Hematopoietic multipotent progenitor cell treated with erythropoietin and hydrocortisone succinate and interleukin-3 and kit ligand, for 6 days (in vitro differentiated cells): ENCODE measurements around the gene PHACTR2.
"Not testable (repeated sequence)": the region's sequence is repeated elsewhere in the genome, so short reads cannot be mapped to it uniquely, and the experiment has no call there.

Source experiments
- DNase-seq: peaks from one replicate; pipeline ENCODE4 v3.0.0-alpha.2; 2015

Gene PHACTR2

DNA sequence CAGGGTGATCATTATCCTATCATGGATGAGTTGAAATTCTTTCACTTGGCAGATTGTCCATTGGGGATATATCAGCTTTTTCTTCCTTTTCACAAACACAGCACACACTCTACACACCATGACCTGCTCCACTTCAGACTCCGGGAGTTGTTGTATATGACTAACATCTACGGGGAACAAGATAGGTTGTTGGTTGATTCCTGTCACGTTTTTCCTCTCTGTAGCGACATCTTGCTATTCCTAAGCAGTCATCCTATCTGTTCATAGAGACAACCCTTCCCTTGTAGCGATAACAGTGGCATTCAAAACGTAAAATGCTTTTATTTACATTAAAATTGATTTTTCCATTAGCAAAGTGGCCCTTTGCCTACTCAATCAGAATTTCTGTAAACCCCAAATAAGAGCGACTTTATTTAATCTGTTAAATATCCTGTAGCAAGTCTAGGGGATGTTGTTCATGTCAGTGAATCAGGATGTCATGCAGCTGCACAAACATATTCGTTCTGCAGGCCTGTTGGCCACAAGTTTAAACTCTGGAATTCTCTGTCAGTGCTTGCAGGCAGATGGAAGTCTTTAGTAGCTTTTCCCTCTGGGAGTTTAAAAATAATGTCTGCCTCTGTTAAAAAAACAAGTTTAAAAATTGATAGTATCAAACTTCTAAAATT is 23.1 kb downstream of the PHACTR2 start:
- no peak for DNase-seq

DNA sequence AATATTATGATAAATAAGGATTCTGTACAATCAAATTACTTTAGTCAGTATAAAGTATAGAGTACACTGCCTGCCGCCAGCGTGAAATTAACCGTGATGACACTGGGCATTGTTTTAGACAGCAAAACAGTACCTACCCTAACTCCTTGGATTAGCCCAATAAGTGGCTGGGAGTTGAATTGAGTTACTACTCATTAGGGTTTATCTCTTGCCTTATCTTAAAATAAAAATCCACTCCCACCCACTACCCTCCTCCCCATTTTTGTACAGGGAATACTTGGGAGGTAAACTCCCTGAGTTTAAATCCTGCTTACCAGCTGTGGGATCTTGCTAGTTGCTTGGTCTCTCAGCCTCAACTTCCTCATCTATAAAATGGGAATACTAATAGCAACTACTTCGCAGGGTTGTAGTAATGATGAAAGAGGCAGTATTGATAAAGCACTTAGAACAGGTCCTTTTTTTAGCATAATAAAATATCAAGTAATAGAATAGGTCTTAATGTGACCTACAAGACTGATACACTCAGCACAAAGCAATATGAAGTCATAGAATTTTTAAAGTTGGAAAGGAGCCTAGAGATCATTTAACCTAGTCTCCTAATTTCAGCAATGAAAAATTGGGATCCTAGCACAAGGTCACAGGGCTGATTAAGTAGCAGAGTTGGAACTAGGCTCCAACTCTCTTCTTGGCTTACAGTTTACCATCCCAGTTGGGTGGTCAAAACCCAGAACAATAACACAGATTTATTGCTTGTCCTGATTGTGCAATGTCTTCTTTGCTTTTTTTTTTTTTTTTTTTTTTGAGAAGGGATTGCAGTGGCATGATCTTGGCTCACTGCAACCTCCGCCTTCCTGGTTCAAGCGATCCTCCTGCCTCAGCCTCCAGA is 23.8 kb downstream of the PHACTR2 start:
- no peak for DNase-seq

DNA sequence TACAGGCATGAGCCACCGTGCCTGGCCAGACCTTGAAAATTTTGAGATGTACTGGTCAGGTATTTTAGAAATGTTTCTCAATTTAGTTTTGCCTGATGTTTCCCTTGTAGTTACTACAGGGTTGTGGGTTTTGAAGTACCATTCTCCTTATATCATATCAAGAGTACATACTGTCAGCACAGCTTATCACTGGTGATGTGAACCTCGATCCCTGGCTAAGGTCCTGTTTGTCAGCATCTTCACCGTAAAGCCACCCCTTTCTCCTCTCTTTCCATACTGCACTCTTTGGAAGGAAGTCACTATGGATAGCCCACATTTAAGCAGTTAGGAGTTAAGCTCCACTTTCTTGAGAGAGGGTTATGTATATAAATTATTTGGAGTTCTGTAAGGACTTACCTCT is 27.8 kb downstream of the PHACTR2 start:
- DNase-seq = no peak

DNA sequence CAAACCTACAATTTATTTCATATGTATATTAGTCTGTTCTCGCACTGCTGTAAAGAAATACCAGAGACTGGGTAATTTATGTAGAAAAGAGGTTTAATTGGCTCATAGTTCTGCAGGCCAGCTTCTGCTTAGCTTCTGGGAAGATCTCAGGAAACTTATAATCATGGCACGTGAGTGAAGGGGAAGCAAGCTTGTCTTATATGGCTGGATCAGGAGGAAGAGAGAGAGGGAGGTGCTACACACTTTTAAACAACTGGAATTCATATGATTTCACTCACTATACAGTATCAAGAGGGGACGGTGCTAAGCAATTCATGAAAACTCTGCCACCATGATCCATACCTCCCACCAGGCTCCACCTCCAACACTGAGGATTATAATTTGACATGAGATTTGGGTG is 29.9 kb downstream of the PHACTR2 start:
- no peak for DNase-seq

DNA sequence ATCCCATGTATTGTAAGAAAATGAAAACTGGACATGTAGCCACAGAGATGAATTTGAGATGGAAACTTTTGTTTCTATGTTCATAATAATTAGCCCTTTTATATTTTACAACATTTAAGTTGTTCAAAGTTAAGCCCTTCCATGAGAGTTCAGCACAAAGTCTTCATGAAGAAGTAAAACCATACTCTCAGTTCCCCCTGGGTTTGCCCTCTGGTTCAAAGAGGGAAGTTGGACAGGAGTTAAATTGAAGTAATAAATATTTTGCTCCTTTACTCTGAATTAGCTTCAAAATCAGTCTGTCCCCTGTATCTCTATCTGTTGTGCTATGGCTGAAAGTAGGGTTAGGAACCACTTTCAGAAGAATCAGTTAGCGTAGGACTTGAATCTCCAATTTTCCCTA is 31.1 kb downstream of the PHACTR2 start:
- DNase-seq = no peak

DNA sequence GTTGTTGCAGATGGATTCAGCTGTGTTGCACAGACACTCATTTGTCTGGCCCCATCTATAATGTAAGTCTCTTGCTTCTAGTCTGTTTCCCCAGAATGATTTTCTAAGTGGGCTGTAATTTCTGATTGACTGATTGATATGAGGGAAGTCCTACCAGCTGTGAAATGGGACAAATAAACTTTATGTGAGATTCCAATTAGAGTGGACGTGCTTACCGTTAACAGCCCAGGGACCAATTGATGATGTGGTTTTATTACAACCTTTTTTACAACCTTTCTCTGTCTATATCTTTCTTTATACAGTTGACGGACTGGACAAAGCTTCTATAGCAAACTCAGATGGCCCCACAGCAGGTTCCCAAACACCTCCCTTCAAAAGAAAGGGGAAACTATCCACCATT is 33.9 kb downstream of the PHACTR2 start:
- no peak for DNase-seq

DNA sequence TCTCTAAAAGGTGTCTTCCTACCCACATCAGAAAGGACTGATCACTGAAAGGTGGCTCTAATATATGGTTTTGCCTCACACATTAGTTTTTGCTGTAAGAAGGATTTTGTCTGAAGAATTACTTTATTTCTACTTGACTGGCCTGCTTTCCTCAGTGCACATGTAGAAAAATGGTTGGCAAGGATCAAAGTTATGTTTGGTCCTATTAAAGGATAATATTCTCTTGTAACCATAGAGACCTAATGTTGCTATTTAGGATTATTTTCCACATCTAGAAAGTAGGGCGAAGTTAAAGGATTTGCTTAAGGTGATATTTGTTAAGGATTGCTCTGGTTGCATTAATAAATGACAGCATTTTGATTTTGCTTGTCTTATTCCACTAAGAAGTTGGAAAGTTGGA is 40.7 kb downstream of the PHACTR2 start:
- no peak for DNase-seq

DNA sequence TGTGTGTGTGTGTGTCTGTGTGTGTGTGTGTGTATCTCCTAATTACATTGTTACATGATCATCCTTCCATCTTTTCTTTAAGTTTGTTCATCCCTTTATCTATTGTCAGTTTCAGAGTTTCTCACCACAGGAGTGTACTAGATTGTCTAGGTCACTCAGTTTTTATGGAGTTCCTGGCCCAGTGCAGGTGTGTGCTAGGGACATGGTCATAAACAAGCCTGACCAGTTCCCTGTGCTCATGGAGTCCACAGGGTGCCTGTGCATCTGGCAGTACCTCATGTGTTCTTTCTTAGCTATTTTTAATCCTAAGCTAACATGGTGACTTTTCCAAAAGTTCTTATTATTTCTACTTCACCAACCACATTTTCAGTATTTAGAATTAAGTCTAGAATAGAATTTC is 43.9 kb downstream of the PHACTR2 start:
- no peak for DNase-seq

DNA sequence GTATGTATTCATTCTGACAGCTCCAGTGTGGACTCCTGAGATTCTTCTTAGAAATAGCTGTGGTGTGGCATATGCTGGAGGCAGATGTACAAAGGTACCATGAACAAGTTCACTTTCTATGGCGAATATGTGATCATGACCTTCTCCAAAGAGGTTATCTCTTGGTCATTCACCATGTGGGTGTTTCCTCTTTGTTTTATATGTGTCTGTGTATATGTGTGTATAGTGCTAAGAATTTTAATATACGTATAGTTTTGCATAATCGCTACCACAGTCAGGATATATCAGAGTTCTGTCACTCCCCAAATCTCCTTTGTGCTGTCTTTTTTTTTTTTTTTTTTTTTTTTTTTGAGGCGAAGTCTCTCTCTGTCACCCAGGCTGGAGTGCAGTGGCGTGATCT is 47.1 kb downstream of the PHACTR2 start:
- no peak for DNase-seq

DNA sequence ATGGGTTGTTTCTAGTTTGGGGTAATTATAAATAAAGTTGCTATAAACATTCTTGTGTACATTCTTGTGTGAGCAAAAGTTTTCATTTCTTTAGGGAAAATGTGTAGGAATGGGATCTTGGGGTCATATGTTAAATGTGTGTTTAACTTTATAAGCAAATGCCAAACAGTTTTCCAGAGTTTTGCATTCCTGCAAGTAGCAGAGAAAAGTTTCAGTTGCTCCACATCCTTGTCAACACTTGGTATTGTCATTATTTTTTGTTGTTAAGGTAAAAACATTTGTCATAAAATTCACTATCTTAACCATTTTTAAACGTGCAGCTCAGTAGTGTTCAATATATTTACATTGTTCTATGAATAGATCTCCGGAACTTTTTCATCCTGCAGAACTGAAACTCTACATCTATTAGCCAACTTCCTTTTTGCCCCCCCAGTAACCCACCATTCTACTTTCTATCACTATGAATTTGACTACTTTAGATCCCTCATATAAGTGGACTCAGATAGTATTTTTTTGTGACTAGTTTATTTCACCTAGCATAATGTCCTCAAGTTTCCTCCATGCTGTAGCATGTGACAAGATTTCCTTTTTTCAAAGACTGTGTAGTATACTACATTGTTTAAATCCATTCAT is 48.4 kb downstream of the PHACTR2 start:
- no peak for DNase-seq

DNA sequence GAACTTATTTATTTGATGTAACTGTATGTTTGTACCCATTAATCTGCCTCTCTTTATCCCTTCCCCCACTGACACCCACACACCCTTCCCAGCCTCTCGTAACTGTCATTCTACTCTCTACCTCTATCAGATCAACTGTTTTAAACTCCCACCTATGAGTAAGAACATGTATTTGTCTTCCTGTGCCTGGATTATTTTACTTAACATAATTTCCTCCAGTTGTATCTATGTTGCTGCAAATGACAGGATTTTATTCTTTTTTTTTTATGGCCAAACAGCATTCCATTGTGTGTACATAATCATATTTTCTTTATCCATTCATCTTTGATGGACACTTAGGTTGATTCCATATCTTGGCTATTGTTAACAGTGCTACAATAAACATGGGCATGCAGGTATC is 49.3 kb downstream of the PHACTR2 start:
- DNase-seq = peak; percentile 19

DNA sequence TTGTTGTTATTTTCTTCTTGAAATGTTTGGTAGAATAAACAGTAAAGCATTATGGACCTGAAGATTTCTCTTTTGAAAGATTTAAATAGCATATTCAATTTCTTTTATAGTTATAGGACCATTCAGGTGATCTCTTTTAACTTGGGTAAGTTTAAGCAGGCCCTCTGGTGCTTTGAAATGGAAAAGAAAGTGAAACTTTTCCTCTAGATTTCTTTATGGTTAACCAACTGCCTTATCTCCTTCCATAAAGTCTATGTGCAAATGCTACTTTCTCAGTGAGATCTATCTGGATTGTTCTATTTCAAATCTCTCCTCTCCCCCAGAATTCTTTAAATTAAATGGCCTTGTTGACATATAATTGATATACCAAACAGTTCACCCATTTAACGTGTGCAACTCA is 54.0 kb downstream of the PHACTR2 start:
- peak; percentile 40 for DNase-seq

DNA sequence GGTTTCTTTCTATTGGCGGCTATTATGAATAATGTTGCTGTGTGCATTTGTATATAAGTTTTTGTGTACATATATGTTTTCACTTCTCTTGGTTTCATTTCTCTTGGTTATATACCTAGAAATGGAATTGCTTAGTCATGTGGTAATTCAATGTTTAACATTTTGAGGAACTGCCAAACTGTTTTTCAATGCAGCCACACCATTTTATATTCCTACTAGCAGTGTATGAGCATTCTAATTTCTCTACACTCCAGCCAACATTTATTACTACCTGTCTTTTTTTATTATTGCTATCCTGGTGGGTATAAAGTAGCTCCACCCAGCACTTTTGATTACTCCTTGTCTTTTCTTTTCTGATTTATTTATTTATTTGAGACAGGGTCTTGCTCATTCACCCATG is 54.8 kb downstream of the PHACTR2 start:
- DNase-seq = peak; percentile 43

DNA sequence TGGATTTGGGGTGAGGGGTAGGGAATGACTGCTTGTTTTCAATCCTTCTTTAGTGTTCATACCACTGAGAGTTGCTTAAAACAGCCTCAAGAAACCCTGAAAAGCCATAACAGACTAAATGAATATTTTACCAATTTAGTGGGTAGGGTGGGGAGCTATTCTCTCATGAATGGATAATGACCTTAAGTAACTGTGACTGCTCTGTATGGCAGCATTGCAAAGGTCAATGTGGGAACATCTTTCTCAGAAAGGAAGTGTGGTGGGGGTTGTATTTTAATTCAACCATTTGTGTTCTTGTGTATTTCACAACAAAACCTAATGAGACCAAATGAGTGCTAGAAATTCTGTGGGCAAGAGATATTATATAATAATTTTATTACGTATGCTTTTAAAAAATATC is 55.7 kb downstream of the PHACTR2 start:
- peak; percentile 16 for DNase-seq

DNA sequence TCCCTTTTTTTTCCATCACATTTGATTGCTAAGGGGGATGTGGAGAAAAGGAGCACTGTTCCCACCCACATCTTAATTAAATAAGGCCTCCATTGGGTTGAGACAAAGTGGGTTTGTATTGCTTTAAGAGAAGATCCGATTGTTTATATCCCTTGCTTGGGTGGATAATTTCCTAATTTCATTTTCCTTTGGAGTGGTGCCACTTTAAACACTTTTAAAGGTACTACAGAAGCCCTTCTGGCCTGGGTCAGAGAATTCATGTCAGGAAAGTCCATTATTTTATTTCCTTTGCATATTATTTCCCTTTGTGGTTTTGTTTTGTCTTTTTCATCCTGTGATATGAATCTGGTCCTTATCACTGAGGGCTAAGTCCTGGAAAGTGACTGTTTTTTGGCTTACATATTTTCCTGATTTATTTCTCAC is 56.9 kb downstream of the PHACTR2 start:
- no peak for DNase-seq

DNA sequence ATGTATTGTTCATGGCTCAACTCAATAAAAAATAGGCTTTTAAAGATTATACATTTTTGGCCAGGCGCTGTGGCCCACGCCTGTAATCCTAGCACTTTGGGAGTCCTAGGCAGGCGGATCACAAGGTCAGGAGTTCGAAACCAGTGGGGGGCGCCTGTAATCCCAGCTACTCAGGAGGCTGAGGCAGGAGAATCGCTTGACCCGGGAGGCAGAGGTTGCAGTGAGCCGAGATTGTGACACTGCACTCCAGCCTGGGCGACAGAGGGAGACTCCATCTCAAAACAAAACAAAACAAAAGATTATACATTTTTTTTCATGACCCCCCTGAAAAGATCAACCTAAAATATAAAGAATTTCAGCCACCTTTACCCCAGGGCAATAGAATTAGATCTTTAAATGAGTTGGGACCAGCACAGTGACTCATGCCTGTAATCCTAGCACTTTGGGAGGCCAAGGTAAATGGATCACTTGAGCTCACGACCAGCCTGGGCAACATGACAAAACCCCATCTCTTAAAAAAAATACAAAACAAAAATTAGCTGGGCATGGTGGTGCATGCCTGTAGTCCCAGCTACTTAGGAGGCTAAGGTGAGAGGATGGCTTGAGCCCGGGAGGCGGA is 60.4 kb downstream of the PHACTR2 start:
- not testable (repeated sequence) for DNase-seq

DNA sequence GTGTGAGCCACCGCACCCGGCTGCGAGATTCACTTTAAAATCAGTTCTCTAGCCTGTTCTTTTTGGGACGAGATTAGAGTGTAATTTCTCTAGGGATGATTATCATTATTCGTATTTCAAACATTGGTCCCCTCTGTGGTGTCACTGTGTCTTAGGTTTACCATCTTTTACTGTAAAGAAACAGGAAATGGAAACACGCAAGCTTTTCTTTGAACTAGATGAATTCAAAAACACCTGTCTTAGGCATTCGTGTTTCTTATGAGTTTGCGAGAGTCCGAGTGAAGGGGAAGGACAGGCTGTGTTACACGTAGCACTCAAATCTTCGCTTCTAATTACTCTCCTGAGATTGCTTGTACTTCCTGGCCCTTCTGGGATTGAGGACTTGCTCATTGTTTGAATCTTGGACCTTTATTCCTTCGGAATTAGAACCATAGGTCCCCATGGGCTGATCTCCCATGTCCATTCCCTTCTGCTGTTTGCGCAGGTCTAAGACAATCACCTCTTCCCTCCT is 61.6 kb downstream of the PHACTR2 start:
- no peak for DNase-seq

DNA sequence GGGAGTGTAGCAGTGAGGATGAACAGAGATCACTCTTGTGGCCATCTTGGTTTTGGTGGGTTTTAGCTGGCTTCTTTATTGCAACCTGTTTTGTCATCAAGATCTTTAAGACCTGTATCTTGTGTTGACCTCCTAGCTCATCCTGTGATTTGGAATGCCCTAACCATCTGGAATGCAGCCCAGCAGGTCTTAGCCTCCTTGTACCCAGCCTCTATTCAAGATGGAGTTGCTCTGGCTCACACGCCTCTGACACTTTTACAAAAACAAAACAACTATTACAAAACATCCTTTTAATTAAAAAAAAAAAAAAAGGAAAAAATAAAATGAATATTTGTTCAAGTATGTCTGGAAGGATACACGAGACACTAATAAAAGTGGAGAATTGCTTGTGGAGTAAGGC is 62.4 kb downstream of the PHACTR2 start:
- DNase-seq = no peak

DNA sequence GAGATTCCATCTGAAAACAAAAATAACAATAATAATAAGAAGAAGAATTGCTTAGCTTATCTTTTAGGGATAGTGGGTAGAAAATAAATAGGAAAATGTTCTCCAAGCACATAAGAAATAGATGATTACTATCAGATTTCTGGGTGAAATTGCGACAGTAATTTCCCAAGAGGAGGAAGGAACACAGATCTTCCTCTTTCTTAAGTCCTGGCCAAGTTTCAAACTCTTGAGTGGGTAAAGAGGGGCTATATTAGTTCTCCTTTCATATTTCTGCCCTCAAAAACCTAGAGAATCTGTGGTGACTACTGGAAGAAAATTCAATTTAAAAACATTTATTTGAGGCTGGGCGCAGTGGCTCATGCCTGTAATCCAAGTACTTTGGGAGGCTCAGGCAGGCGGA is 63.7 kb downstream of the PHACTR2 start:
- DNase-seq = peak; percentile 65

DNA sequence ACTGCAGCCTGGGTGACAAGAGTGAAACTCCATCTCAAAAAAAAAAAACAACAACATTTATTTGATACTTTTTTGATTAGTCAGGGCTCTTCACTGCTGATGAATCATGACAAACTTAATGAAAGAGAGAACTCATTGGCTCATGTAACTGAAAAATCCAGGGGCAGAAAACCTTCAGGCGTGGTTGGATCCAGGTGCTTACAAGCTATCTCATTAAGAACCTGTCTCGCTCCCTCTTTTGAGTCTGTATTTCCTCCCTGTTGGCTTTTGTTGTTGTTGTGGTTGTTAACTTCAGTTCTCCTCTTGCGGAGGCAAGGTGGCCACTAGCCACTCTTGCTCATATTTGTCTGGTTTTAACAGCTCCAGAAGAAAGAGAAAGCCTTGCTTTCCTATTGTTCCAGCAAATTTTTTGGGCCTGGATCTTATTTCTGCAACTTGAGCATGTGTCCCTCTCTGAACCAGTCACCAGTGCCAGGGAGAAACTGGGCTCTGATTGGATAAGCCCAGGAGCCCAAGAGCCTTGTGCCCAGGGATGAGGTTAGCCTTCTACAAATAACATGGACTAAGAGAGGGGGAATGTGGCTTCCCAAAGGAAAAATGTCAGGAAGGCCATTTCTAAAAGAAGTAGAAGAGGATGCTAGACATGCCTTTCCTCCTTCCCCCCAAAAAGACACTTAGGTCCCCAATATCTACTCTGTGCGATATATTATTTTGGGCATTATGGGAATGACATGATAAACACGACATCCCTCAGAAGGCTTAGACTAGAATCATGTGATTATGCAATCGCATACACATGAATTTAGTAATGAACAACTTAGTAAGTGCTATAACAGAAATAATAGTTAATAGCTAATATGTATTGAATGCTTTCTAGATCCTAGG is 64.5 kb downstream of the PHACTR2 start:
- no peak for DNase-seq

DNA sequence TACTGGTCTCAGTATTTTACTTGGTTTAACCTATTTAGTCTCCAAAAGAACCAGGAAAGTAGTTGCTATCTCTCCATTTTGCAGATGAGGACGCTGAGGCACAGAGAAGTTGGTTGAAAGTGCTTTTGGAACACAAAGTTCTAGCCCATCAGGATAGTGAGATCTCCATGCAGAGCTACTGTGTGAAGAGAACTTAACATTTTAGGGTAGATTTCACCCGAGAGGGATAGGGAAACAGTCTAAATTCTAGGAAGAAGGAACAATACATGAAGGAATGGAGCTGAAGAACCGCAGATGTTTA is 65.1 kb downstream of the PHACTR2 start:
- no peak for DNase-seq
